Measurements from ENCODE around the gene VWA1. TPM values are rescaled to one million over a fixed set of nuclear protein-coding genes. Genes with fewer than 3 reads are reported as not detected.
"Not testable (repeated sequence)": the region's sequence is repeated elsewhere in the genome, so short reads cannot be mapped to it uniquely, and the experiment has no call there.

Gene VWA1
- total and polyA plus RNA-seq, 2 experiments from 2014 or later: 7.2 to 31.5 TPM

DNA sequence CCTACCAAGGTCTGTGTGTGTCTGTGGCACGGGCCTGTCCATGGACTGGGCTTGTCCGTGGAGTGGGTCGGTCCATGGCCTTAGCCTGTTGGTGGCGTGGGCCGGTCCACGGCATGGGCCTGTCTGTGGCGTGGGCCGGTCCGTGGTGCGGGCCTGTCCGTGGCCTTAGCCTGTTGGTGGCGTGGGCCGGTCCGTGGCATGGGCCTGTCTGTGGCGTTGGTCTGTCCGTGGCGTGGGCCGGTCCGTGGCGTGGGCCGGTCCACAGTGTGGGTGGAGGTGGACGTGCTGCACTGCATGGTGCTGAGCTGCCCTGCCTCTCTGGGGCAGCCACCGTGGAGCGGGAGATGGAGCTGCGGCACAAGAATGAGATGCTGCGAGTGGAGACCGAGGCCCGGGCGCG, 46.3 kb downstream of the VWA1 start:
- not testable (repeated sequence) for H2AFZ ChIP-seq; H3K9me2 ChIP-seq (ENCODE audit: insufficient read depth); H3K9me3 Mint-ChIP-seq; DNase-seq (ENCODE audit: low spot score); H3K27me3 Mint-ChIP-seq (ENCODE audit: insufficient read depth, low read depth, poor library complexity); H4K20me1 ChIP-seq (replicated peaks; ENCODE audit: insufficient read depth); H3K36me3 ChIP-seq (ENCODE audit: insufficient read depth); H3K4me3 ChIP-seq; H3K27ac ChIP-seq (ENCODE audit: low read depth); H3K4me2 ChIP-seq; H3K79me2 ChIP-seq (replicated peaks; ENCODE audit: insufficient read depth); H3F3A ChIP-seq (replicated peaks; ENCODE audit: low read depth); ATAC-seq; H3K4me1 Mint-ChIP-seq; H3K4me3 Mint-ChIP-seq; H3K4me1 ChIP-seq (ENCODE audit: insufficient read depth); H3K27ac Mint-ChIP-seq; H3K27me3 ChIP-seq (ENCODE audit: insufficient read depth)
- peaks cover 64% of the 10 kb centered on the region for H3K36me3 Mint-ChIP-seq (ENCODE audit: low read depth)
- peak; percentile 80 for TF ChIP-seq EZH2phosphoT487 (IDR thresholded peaks at IDR 0.05; ENCODE audit: unreplicated experiment)

DNA sequence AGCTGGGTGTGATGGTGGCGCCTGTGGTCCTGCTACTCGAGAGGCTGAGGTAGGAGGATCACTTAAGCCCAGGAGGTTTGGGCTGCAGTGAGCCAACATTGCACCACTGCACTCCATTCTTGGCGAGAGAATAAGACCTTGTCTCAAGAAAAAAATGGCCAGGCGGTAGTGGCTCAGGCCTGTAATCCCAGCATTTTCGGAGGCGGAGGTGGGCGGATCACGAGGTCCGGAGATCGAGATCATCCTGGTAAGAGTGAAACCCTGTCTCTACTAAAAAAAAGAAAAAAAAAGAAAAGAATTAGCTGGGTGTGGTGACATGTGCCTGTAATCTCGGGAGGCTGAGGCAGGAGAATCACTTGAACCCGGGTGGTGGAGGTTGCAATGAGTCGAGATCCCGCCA, 47.4 kb downstream of the VWA1 start:
- Mint-ChIP-seq H3K4me1 (no peaks in the 10 kb centered on the region), H3K36me3 (ENCODE audit: low read depth) (peaks cover 63% of the 10 kb centered on the region), H3K9me3 (no peaks in the 10 kb centered on the region), H3K27ac (no peak overlapping the region), H3K4me3 (no peak overlapping the region), H3K27me3 (ENCODE audit: insufficient read depth, low read depth, poor library complexity) (peaks cover 8% of the 10 kb centered on the region)
- H3K4me1 ChIP-seq (ENCODE audit: insufficient read depth): no peaks in the 10 kb centered on the region
- DNase-seq (ENCODE audit: low spot score) (no peak), ATAC-seq (no peak)
- no peaks in the 10 kb centered on the region for H3K27me3 ChIP-seq (ENCODE audit: insufficient read depth)
- peaks cover 10% of the 10 kb centered on the region for H3K36me3 ChIP-seq (ENCODE audit: insufficient read depth)
- no peaks in the 10 kb centered on the region for H3K79me2 ChIP-seq (replicated peaks; ENCODE audit: insufficient read depth)
- no peak overlapping the region for H3K4me2 ChIP-seq
- H4K20me1 ChIP-seq (replicated peaks; ENCODE audit: insufficient read depth): peaks cover 5% of the 10 kb centered on the region; the same call in 1 of the 2 replicates
- 0 out of 2 replicates have a peak, but pooled peaks cover 6% of the 10 kb centered on the region for H3F3A ChIP-seq (replicated peaks; ENCODE audit: low read depth)
- H3K27ac ChIP-seq (ENCODE audit: low read depth): no peak overlapping the region
- H3K9me2 ChIP-seq (ENCODE audit: insufficient read depth): no peaks in the 10 kb centered on the region
- no peak overlapping the region for H3K4me3 ChIP-seq
- no peak overlapping the region for H2AFZ ChIP-seq
- TF ChIP-seq, protein P1, sequence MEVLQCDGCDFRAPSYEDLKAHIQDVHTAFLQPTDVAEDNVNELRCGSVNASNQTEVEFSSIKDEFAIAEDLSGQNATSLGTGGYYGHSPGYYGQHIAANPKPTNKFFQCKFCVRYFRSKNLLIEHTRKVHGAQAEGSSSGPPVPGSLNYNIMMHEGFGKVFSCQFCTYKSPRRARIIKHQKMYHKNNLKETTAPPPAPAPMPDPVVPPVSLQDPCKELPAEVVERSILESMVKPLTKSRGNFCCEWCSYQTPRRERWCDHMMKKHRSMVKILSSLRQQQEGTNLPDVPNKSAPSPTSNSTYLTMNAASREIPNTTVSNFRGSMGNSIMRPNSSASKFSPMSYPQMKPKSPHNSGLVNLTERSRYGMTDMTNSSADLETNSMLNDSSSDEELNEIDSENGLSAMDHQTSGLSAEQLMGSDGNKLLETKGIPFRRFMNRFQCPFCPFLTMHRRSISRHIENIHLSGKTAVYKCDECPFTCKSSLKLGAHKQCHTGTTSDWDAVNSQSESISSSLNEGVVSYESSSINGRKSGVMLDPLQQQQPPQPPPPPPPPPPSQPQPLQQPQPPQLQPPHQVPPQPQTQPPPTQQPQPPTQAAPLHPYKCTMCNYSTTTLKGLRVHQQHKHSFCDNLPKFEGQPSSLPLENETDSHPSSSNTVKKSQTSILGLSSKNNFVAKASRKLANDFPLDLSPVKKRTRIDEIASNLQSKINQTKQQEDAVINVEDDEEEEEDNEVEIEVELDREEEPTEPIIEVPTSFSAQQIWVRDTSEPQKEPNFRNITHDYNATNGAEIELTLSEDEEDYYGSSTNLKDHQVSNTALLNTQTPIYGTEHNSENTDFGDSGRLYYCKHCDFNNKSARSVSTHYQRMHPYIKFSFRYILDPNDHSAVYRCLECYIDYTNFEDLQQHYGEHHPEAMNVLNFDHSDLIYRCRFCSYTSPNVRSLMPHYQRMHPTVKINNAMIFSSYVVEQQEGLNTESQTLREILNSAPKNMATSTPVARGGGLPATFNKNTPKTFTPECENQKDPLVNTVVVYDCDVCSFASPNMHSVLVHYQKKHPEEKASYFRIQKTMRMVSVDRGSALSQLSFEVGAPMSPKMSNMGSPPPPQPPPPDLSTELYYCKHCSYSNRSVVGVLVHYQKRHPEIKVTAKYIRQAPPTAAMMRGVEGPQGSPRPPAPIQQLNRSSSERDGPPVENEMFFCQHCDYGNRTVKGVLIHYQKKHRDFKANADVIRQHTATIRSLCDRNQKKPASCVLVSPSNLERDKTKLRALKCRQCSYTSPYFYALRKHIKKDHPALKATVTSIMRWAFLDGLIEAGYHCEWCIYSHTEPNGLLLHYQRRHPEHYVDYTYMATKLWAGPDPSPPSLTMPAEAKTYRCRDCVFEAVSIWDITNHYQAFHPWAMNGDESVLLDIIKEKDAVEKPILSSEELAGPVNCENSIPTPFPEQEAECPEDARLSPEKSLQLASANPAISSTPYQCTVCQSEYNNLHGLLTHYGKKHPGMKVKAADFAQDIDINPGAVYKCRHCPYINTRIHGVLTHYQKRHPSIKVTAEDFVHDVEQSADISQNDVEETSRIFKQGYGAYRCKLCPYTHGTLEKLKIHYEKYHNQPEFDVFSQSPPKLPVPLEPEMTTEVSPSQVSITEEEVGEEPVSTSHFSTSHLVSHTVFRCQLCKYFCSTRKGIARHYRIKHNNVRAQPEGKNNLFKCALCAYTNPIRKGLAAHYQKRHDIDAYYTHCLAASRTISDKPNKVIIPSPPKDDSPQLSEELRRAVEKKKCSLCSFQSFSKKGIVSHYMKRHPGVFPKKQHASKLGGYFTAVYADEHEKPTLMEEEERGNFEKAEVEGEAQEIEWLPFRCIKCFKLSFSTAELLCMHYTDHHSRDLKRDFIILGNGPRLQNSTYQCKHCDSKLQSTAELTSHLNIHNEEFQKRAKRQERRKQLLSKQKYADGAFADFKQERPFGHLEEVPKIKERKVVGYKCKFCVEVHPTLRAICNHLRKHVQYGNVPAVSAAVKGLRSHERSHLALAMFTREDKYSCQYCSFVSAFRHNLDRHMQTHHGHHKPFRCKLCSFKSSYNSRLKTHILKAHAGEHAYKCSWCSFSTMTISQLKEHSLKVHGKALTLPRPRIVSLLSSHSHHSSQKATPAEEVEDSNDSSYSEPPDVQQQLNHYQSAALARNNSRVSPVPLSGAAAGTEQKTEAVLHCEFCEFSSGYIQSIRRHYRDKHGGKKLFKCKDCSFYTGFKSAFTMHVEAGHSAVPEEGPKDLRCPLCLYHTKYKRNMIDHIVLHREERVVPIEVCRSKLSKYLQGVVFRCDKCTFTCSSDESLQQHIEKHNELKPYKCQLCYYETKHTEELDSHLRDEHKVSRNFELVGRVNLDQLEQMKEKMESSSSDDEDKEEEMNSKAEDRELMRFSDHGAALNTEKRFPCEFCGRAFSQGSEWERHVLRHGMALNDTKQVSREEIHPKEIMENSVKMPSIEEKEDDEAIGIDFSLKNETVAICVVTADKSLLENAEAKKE (CRISPR knock-in tag; IDR thresholded peaks at IDR 0.05): no peak
- TF ChIP-seq, protein P2, sequence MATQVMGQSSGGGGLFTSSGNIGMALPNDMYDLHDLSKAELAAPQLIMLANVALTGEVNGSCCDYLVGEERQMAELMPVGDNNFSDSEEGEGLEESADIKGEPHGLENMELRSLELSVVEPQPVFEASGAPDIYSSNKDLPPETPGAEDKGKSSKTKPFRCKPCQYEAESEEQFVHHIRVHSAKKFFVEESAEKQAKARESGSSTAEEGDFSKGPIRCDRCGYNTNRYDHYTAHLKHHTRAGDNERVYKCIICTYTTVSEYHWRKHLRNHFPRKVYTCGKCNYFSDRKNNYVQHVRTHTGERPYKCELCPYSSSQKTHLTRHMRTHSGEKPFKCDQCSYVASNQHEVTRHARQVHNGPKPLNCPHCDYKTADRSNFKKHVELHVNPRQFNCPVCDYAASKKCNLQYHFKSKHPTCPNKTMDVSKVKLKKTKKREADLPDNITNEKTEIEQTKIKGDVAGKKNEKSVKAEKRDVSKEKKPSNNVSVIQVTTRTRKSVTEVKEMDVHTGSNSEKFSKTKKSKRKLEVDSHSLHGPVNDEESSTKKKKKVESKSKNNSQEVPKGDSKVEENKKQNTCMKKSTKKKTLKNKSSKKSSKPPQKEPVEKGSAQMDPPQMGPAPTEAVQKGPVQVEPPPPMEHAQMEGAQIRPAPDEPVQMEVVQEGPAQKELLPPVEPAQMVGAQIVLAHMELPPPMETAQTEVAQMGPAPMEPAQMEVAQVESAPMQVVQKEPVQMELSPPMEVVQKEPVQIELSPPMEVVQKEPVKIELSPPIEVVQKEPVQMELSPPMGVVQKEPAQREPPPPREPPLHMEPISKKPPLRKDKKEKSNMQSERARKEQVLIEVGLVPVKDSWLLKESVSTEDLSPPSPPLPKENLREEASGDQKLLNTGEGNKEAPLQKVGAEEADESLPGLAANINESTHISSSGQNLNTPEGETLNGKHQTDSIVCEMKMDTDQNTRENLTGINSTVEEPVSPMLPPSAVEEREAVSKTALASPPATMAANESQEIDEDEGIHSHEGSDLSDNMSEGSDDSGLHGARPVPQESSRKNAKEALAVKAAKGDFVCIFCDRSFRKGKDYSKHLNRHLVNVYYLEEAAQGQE (IDR thresholded peaks at IDR 0.05; ENCODE audit: unreplicated experiment): no peak
- TF ChIP-seq JUNB (IDR thresholded peaks at IDR 0.05; ENCODE audit: unreplicated experiment): no peak
- TF ChIP-seq NANOG (IDR thresholded peaks at IDR 0.05; ENCODE audit: borderline replicate concordance): no peak
- no peak for TF ChIP-seq STAT1 (IDR thresholded peaks at IDR 0.05; ENCODE audit: unreplicated experiment)
- TF ChIP-seq, protein P3, sequence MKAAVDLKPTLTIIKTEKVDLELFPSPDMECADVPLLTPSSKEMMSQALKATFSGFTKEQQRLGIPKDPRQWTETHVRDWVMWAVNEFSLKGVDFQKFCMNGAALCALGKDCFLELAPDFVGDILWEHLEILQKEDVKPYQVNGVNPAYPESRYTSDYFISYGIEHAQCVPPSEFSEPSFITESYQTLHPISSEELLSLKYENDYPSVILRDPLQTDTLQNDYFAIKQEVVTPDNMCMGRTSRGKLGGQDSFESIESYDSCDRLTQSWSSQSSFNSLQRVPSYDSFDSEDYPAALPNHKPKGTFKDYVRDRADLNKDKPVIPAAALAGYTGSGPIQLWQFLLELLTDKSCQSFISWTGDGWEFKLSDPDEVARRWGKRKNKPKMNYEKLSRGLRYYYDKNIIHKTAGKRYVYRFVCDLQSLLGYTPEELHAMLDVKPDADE (IDR thresholded peaks at IDR 0.05): no peak
- TF ChIP-seq, protein P4, sequence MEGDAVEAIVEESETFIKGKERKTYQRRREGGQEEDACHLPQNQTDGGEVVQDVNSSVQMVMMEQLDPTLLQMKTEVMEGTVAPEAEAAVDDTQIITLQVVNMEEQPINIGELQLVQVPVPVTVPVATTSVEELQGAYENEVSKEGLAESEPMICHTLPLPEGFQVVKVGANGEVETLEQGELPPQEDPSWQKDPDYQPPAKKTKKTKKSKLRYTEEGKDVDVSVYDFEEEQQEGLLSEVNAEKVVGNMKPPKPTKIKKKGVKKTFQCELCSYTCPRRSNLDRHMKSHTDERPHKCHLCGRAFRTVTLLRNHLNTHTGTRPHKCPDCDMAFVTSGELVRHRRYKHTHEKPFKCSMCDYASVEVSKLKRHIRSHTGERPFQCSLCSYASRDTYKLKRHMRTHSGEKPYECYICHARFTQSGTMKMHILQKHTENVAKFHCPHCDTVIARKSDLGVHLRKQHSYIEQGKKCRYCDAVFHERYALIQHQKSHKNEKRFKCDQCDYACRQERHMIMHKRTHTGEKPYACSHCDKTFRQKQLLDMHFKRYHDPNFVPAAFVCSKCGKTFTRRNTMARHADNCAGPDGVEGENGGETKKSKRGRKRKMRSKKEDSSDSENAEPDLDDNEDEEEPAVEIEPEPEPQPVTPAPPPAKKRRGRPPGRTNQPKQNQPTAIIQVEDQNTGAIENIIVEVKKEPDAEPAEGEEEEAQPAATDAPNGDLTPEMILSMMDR (conservative IDR thresholded peaks at IDR 0.05; ENCODE audit: low read depth in 2 of 2): no peak
- no peak for TF ChIP-seq ZNF114 (CRISPR knock-in tag; IDR thresholded peaks at IDR 0.05)
- no peak for TF ChIP-seq EZH2 (IDR thresholded peaks at IDR 0.05; ENCODE audit: low read depth, unreplicated experiment)
